ENCODE measurements around the gene GNPDA2. TPM values are rescaled to one million over a fixed set of nuclear protein-coding genes. Genes with fewer than 3 reads are reported as not detected.
A peak's percentile ranks its signal among the peaks of the same experiment; 100 is the strongest.
"Not testable (repeated sequence)": the region's sequence is repeated elsewhere in the genome, so short reads cannot be mapped to it uniquely, and the experiment has no call there.

GNPDA2 gene
- polyA plus RNA-seq, 2 donors = 4.6 to 6.7 TPM

GRCh38 chr4:44738615-44739014 lies 12.3 kb upstream of the GNPDA2 start:
- no peak overlapping the region for H3K27ac ChIP-seq (ENCODE audit: low read depth in 2 of 2, low read length in 1 of 2)
- 67 to 70% methylated on average over 2 of the region's 2 CpGs for WGBS, 2 donors

GRCh38 chr4:44736900-44737299 lies 10.5 kb upstream of the GNPDA2 start:
- WGBS, 2 donors = 93% methylated on average over 2 of the region's 2 CpGs
- no peak overlapping the region for H3K27ac ChIP-seq (ENCODE audit: low read depth in 2 of 2, low read length in 1 of 2)
- no peaks in the 10 kb centered on the region for H3K36me3 ChIP-seq (ENCODE audit: control insufficient read depth in 2 of 2, insufficient read depth in 2 of 2, low read length in 1 of 2)
- no peak overlapping the region for H3K4me3 ChIP-seq (ENCODE audit: low read depth in 1 of 2, low read length in 2 of 2)
- no peaks in the 10 kb centered on the region for H3K4me1 ChIP-seq (ENCODE audit: control insufficient read depth in 2 of 2, insufficient read depth in 2 of 2, low read length in 1 of 2)
- no peaks in the 10 kb centered on the region for H3K9me3 ChIP-seq (ENCODE audit: control insufficient read depth in 2 of 2, insufficient read depth in 1 of 2, low read depth in 1 of 2, low read length in 1 of 2)
- H3K27me3 ChIP-seq (ENCODE audit: control insufficient read depth in 1 of 2, insufficient read depth in 2 of 2, low read length in 2 of 2) = no peaks in the 10 kb centered on the region

More at GRCh38 chr4:44738615-44739014, 12.3 kb upstream of the GNPDA2 start:
- Histone ChIP-seq H3K27me3 (ENCODE audit: control insufficient read depth in 1 of 2, insufficient read depth in 2 of 2, low read length in 2 of 2) (no peaks in the 10 kb centered on the region), H3K9me3 (ENCODE audit: control insufficient read depth in 2 of 2, insufficient read depth in 1 of 2, low read depth in 1 of 2, low read length in 1 of 2) (no peaks in the 10 kb centered on the region), H3K4me3 (ENCODE audit: low read depth in 1 of 2, low read length in 2 of 2) (no peak overlapping the region), H3K4me1 (ENCODE audit: control insufficient read depth in 2 of 2, insufficient read depth in 2 of 2, low read length in 1 of 2) (no peaks in the 10 kb centered on the region), H3K36me3 (ENCODE audit: control insufficient read depth in 2 of 2, insufficient read depth in 2 of 2, low read length in 1 of 2) (no peaks in the 10 kb centered on the region)

- not testable (repeated sequence) for H3K4me1 ChIP-seq (ENCODE audit: control insufficient read depth in 2 of 2, insufficient read depth in 2 of 2, low read length in 1 of 2); H3K9me3 ChIP-seq (ENCODE audit: control insufficient read depth in 2 of 2, insufficient read depth in 1 of 2, low read depth in 1 of 2, low read length in 1 of 2); H3K27me3 ChIP-seq (ENCODE audit: control insufficient read depth in 1 of 2, insufficient read depth in 2 of 2, low read length in 2 of 2); H3K4me3 ChIP-seq (ENCODE audit: low read depth in 1 of 2, low read length in 2 of 2); H3K36me3 ChIP-seq (ENCODE audit: control insufficient read depth in 2 of 2, insufficient read depth in 2 of 2, low read length in 1 of 2); H3K27ac ChIP-seq (ENCODE audit: low read depth in 2 of 2, low read length in 1 of 2)
- 93 to 96% methylated on average over 9 of the region's 9 CpGs for WGBS, 2 donors
Measured at GRCh38 chr4:44728694-44729093, 2.3 kb upstream of the GNPDA2 start.

GRCh38 chr4:44727471-44727870 lies 1.1 kb upstream of the GNPDA2 start:
- no peaks in the 10 kb centered on the region for H3K36me3 ChIP-seq (ENCODE audit: control insufficient read depth in 2 of 2, insufficient read depth in 2 of 2, low read length in 1 of 2)
- H3K4me3 ChIP-seq (ENCODE audit: low read depth in 1 of 2, low read length in 2 of 2) = no peak overlapping the region
- no peaks in the 10 kb centered on the region for H3K4me1 ChIP-seq (ENCODE audit: control insufficient read depth in 2 of 2, insufficient read depth in 2 of 2, low read length in 1 of 2)
- H3K9me3 ChIP-seq (ENCODE audit: control insufficient read depth in 2 of 2, insufficient read depth in 1 of 2, low read depth in 1 of 2, low read length in 1 of 2) = no peaks in the 10 kb centered on the region
- H3K27ac ChIP-seq (ENCODE audit: low read depth in 2 of 2, low read length in 1 of 2) = no peak overlapping the region
- 78 to 80% methylated on average over 6 of the region's 6 CpGs for WGBS, 2 donors
- H3K27me3 ChIP-seq (ENCODE audit: control insufficient read depth in 1 of 2, insufficient read depth in 2 of 2, low read length in 2 of 2) = no peaks in the 10 kb centered on the region

GRCh38 chr4:44725726-44726037 lies 674 bp downstream of the GNPDA2 start:
- no peaks in the 10 kb centered on the region for H3K36me3 ChIP-seq (ENCODE audit: control insufficient read depth in 2 of 2, insufficient read depth in 2 of 2, low read length in 1 of 2)
- peak overlapping the region; percentile 68 to 90 for H3K27ac ChIP-seq (ENCODE audit: low read depth in 2 of 2, low read length in 1 of 2)
- H3K9me3 ChIP-seq (ENCODE audit: control insufficient read depth in 2 of 2, insufficient read depth in 1 of 2, low read depth in 1 of 2, low read length in 1 of 2) = no peaks in the 10 kb centered on the region
- no peaks in the 10 kb centered on the region for H3K27me3 ChIP-seq (ENCODE audit: control insufficient read depth in 1 of 2, insufficient read depth in 2 of 2, low read length in 2 of 2)
- H3K4me3 ChIP-seq (ENCODE audit: low read depth in 1 of 2, low read length in 2 of 2) = peak overlapping the region; percentile 71 to 93
- 0 to 2% methylated on average over 9 of the region's 9 CpGs for WGBS, 2 donors
- no peaks in the 10 kb centered on the region for H3K4me1 ChIP-seq (ENCODE audit: control insufficient read depth in 2 of 2, insufficient read depth in 2 of 2, low read length in 1 of 2)

- Histone ChIP-seq H3K4me1 (ENCODE audit: control insufficient read depth in 2 of 2, insufficient read depth in 2 of 2, low read length in 1 of 2) (no peaks in the 10 kb centered on the region), H3K27me3 (ENCODE audit: control insufficient read depth in 1 of 2, insufficient read depth in 2 of 2, low read length in 2 of 2) (no peaks in the 10 kb centered on the region), H3K4me3 (ENCODE audit: low read depth in 1 of 2, low read length in 2 of 2) (peak overlapping the region; percentile 71 to 93), H3K27ac (ENCODE audit: low read depth in 2 of 2, low read length in 1 of 2) (no peak overlapping the region), H3K9me3 (ENCODE audit: control insufficient read depth in 2 of 2, insufficient read depth in 1 of 2, low read depth in 1 of 2, low read length in 1 of 2) (no peaks in the 10 kb centered on the region), H3K36me3 (ENCODE audit: control insufficient read depth in 2 of 2, insufficient read depth in 2 of 2, low read length in 1 of 2) (no peaks in the 10 kb centered on the region)
- WGBS, 2 donors = 28 to 30% methylated on average over 6 of the region's 6 CpGs
Measured at GRCh38 chr4:44725166-44725565, 1.2 kb downstream of the GNPDA2 start.

- WGBS, 2 donors = 63 to 70% methylated on average over 3 of the region's 3 CpGs
- Histone ChIP-seq H3K36me3 (ENCODE audit: control insufficient read depth in 2 of 2, insufficient read depth in 2 of 2, low read length in 1 of 2) (no peaks in the 10 kb centered on the region), H3K27ac (ENCODE audit: low read depth in 2 of 2, low read length in 1 of 2) (no peak overlapping the region), H3K4me1 (ENCODE audit: control insufficient read depth in 2 of 2, insufficient read depth in 2 of 2, low read length in 1 of 2) (no peaks in the 10 kb centered on the region), H3K27me3 (ENCODE audit: control insufficient read depth in 1 of 2, insufficient read depth in 2 of 2, low read length in 2 of 2) (no peaks in the 10 kb centered on the region), H3K9me3 (ENCODE audit: control insufficient read depth in 2 of 2, insufficient read depth in 1 of 2, low read depth in 1 of 2, low read length in 1 of 2) (no peaks in the 10 kb centered on the region), H3K4me3 (ENCODE audit: low read depth in 1 of 2, low read length in 2 of 2) (no peak overlapping the region)
Measured at GRCh38 chr4:44722001-44722400, 4.4 kb downstream of the GNPDA2 start.

GRCh38 chr4:44720371-44720770 lies 6.0 kb downstream of the GNPDA2 start:
- 91 to 94% methylated on average over 4 of the region's 4 CpGs for WGBS, 2 donors
- H3K27me3 ChIP-seq (ENCODE audit: control insufficient read depth in 1 of 2, insufficient read depth in 2 of 2, low read length in 2 of 2) = no peaks in the 10 kb centered on the region
- H3K4me3 ChIP-seq (ENCODE audit: low read depth in 1 of 2, low read length in 2 of 2) = no peak overlapping the region
- no peak overlapping the region for H3K27ac ChIP-seq (ENCODE audit: low read depth in 2 of 2, low read length in 1 of 2)
- H3K4me1 ChIP-seq (ENCODE audit: control insufficient read depth in 2 of 2, insufficient read depth in 2 of 2, low read length in 1 of 2) = no peaks in the 10 kb centered on the region
- H3K9me3 ChIP-seq (ENCODE audit: control insufficient read depth in 2 of 2, insufficient read depth in 1 of 2, low read depth in 1 of 2, low read length in 1 of 2) = no peaks in the 10 kb centered on the region
- H3K36me3 ChIP-seq (ENCODE audit: control insufficient read depth in 2 of 2, insufficient read depth in 2 of 2, low read length in 1 of 2) = no peaks in the 10 kb centered on the region

- Histone ChIP-seq H3K9me3 (ENCODE audit: control insufficient read depth in 2 of 2, insufficient read depth in 1 of 2, low read depth in 1 of 2, low read length in 1 of 2) (no peaks in the 10 kb centered on the region), H3K27ac (ENCODE audit: low read depth in 2 of 2, low read length in 1 of 2) (no peak overlapping the region), H3K4me1 (ENCODE audit: control insufficient read depth in 2 of 2, insufficient read depth in 2 of 2, low read length in 1 of 2) (no peaks in the 10 kb centered on the region), H3K27me3 (ENCODE audit: control insufficient read depth in 1 of 2, insufficient read depth in 2 of 2, low read length in 2 of 2) (no peaks in the 10 kb centered on the region), H3K36me3 (ENCODE audit: control insufficient read depth in 2 of 2, insufficient read depth in 2 of 2, low read length in 1 of 2) (no peaks in the 10 kb centered on the region), H3K4me3 (ENCODE audit: low read depth in 1 of 2, low read length in 2 of 2) (no peak overlapping the region)
- WGBS, 2 donors = 56 to 59% methylated on average over 5 of the region's 5 CpGs
Measured at GRCh38 chr4:44716597-44716996, 9.8 kb downstream of the GNPDA2 start.

GRCh38 chr4:44713125-44713524 lies 13.2 kb downstream of the GNPDA2 start:
- WGBS, 2 donors = 83 to 96% methylated on average over 1 of the region's 1 CpG

More at GRCh38 chr4:44713125-44713524, 13.2 kb downstream of the GNPDA2 start:
- Histone ChIP-seq H3K9me3 (ENCODE audit: control insufficient read depth in 2 of 2, insufficient read depth in 1 of 2, low read depth in 1 of 2, low read length in 1 of 2) (no peaks in the 10 kb centered on the region), H3K4me3 (ENCODE audit: low read depth in 1 of 2, low read length in 2 of 2) (no peak overlapping the region), H3K36me3 (ENCODE audit: control insufficient read depth in 2 of 2, insufficient read depth in 2 of 2, low read length in 1 of 2) (no peaks in the 10 kb centered on the region), H3K27ac (ENCODE audit: low read depth in 2 of 2, low read length in 1 of 2) (no peak overlapping the region), H3K4me1 (ENCODE audit: control insufficient read depth in 2 of 2, insufficient read depth in 2 of 2, low read length in 1 of 2) (no peaks in the 10 kb centered on the region), H3K27me3 (ENCODE audit: control insufficient read depth in 1 of 2, insufficient read depth in 2 of 2, low read length in 2 of 2) (no peaks in the 10 kb centered on the region)
